HCT116 (cell line): ENCODE data around the gene USP47. TPM values are rescaled to one million over a fixed set of nuclear protein-coding genes. Genes with fewer than 3 reads are reported as not detected.

Experiments
- ATAC-seq: fragments of 200-7000 bp; cut with Tn5 transposase; 2 replicates; pipeline ENCODE4 v1.9.1; 2020; ENCODE audit warnings: mild to moderate bottlenecking, moderate library complexity
- BruUV-seq: library from RNA; stranded (reverse); fragments of 400-500 nt; replicated peaks from 2 replicates; lab custom pipeline; 2021; lab: Mats Ljungman, UMichigan
- CTCF ChIA-PET: fragments of 300-600 bp; sonication (Branson Sonifier 250); formaldehyde crosslinking; loops from one replicate; lab custom pipeline; 2021; ENCODE audit warnings: antibody characterized with exemption; lab: Charles Lee
- POLR2A ChIA-PET: fragments of 300-600, 350-600 bp; sonication (Branson Sonifier 250); formaldehyde crosslinking; loops from one replicate; lab custom pipeline; 2021; ENCODE audit warnings: antibody characterized with exemption; lab: Charles Lee
- RAD21 ChIA-PET, 2 experiments: fragments of 300-600 bp; sonication (Branson Sonifier 250); formaldehyde crosslinking; loops; one replicate each; lab custom pipeline; 2023; ENCODE audit warnings: low total read pairs in 2 of 2; ENCODE audit not compliant: uncharacterized antibody in 2 of 2, unreplicated experiment in 2 of 2, low non-redundant PET in 1 of 2; lab: Charles Lee
- DNase-seq: peaks from one replicate; pipeline ENCODE4 v3.0.0-alpha.2; 2010; ENCODE audit warnings: low read depth, low spot score
- H2AFZ ChIP-seq: fragments of 200-600 bp; shearing (Covaris generic), sonication (generic); 2 replicates; pipeline ENCODE4 v1.6.1; 2017; ENCODE audit warnings: low read depth, mixed run types, mixed read lengths, antibody characterized with exemption, low read length; ENCODE audit not compliant: poor library complexity, severe bottlenecking
- H3K27ac ChIP-seq: 2 replicates; pipeline ENCODE4 v1.5.1; 2012; ENCODE audit warnings: low read depth, low read length
- H3K27me3 ChIP-seq: fragments of 200-600 bp; sonication (generic); 2 replicates; pipeline ENCODE4 v1.6.1; 2016; ENCODE audit warnings: mixed run types, low read length, mixed read lengths; ENCODE audit not compliant: insufficient read depth
- H3K36me3 ChIP-seq, 2 experiments: fragments of 200-500 bp in 1 of 2; fragments of 200-600 bp in 1 of 2; sonication (Bioruptor generic) in 1 of 2; sonication (generic) in 1 of 2; 2 replicates each; pipeline versions ENCODE4 v1.5.1 to v1.6.1; 2014 to 2016; ENCODE audit warnings: low read length in 2 of 2, inconsistent platforms in 1 of 2, mixed read lengths in 1 of 2, mixed run types in 1 of 2; ENCODE audit not compliant: insufficient read depth in 2 of 2, control insufficient read depth in 1 of 2
- H3K4me1 ChIP-seq, 2 experiments: fragments of 200-600 bp in 1 of 2; sonication (generic) in 1 of 2; 2 replicates each; pipeline versions ENCODE4 v1.5.1 to v1.6.1; 2012 to 2017; ENCODE audit warnings: low read length in 2 of 2, inconsistent platforms in 1 of 2, mild to moderate bottlenecking in 1 of 2, mixed read lengths in 1 of 2, mixed run types in 1 of 2, moderate library complexity in 1 of 2; ENCODE audit not compliant: insufficient read depth in 2 of 2, control insufficient read depth in 1 of 2
- H3K4me2 ChIP-seq: fragments of 200-600 bp; sonication (generic); 2 replicates; pipeline ENCODE4 v1.6.1; 2017; ENCODE audit warnings: mixed run types, low read length, mixed read lengths
- H3K4me3 ChIP-seq, 2 experiments: fragments of 200-600 bp in 1 of 2; sonication (generic) in 1 of 2; replicated peaks in 1 of 2; 2 replicates each; pipeline ENCODE4 v1.5.1; 2011 to 2016; ENCODE audit warnings: low read length in 2 of 2, control low read depth in 1 of 2, low read depth in 1 of 2, mild to moderate bottlenecking in 1 of 2, mixed read lengths in 1 of 2, mixed run types in 1 of 2
- H3K79me2 ChIP-seq: fragments of 200-600 bp; sonication (generic); 2 replicates; pipeline ENCODE4 v1.6.1; 2017; ENCODE audit warnings: mild to moderate bottlenecking, mixed run types, low read length, moderate library complexity, mixed read lengths; ENCODE audit not compliant: insufficient read depth
- H3K9ac ChIP-seq: fragments of 200-600 bp; sonication (generic); 2 replicates; pipeline ENCODE4 v1.6.1; 2016; ENCODE audit warnings: low read length, mixed read lengths
- H3K9me2 ChIP-seq: fragments of 200-600 bp; sonication (generic), shearing (Covaris generic); 2 replicates; pipeline ENCODE4 v1.6.1; 2017; ENCODE audit warnings: mixed run types, mild to moderate bottlenecking, moderate library complexity; ENCODE audit not compliant: insufficient read depth
- H3K9me3 ChIP-seq, 2 experiments: fragments of 200-500 bp in 1 of 2; fragments of 200-600 bp in 1 of 2; sonication (Bioruptor generic) in 1 of 2; sonication (generic) in 1 of 2; 2 replicates each; pipeline ENCODE4 v1.6.1; 2014 to 2017; ENCODE audit warnings: low read length in 2 of 2, mixed read lengths in 2 of 2, inconsistent platforms in 1 of 2, low read depth in 1 of 2, mild to moderate bottlenecking in 1 of 2, mixed run types in 1 of 2, moderate library complexity in 1 of 2; ENCODE audit not compliant: control insufficient read depth in 1 of 2, insufficient read depth in 1 of 2
- H4K20me1 ChIP-seq: fragments of 200-600 bp; sonication (generic), shearing (Covaris generic); 2 replicates; pipeline ENCODE4 v1.6.1; 2017; ENCODE audit warnings: mixed run types, mild to moderate bottlenecking, moderate library complexity; ENCODE audit not compliant: insufficient read depth
- CBX3 ChIP-seq: IDR thresholded peaks from 2 replicates; pipeline ENCODE4 v1.6.1; 2012; ENCODE audit warnings: low read depth
- CEBPB ChIP-seq: IDR thresholded peaks from 2 replicates; pipeline ENCODE4 v1.6.1; 2012; ENCODE audit warnings: low read depth
- ELF1 ChIP-seq: IDR thresholded peaks from 2 replicates; pipeline ENCODE4 v1.6.1; 2012; ENCODE audit warnings: low read depth, borderline replicate concordance
- EZH2 ChIP-seq: fragments of 200-600 bp; sonication (generic); IDR thresholded peaks from 2 replicates; pipeline ENCODE4 v1.6.1; 2017; ENCODE audit warnings: antibody characterized with exemption, mixed run types
- EZH2phosphoT487 ChIP-seq: fragments of 200-600 bp; IDR thresholded peaks from 2 replicates; pipeline ENCODE4 v1.6.1; 2018; ENCODE audit warnings: antibody characterized with exemption, borderline replicate concordance
- JUND ChIP-seq: IDR thresholded peaks from 2 replicates; pipeline ENCODE4 v1.6.1; 2012
- POLR2AphosphoS5 ChIP-seq: IDR thresholded peaks from 2 replicates; pipeline ENCODE4 v1.6.1; 2011; ENCODE audit warnings: mild to moderate bottlenecking, low read depth, low read length, moderate library complexity
- SIN3A ChIP-seq: IDR thresholded peaks from 2 replicates; pipeline ENCODE4 v1.6.1; 2012; ENCODE audit warnings: low read depth
- SP1 ChIP-seq: IDR thresholded peaks from 2 replicates; pipeline ENCODE4 v1.6.1; 2012; ENCODE audit warnings: low read depth
- SRF ChIP-seq: IDR thresholded peaks from 2 replicates; pipeline ENCODE4 v1.6.1; 2012; ENCODE audit warnings: low read depth
- TCF7L2 ChIP-seq: IDR thresholded peaks from 2 replicates; pipeline ENCODE4 v1.7.0; 2011; ENCODE audit warnings: borderline replicate concordance, inconsistent platforms; ENCODE audit not compliant: insufficient read depth, insufficient read length; ENCODE audit errors: extremely low read depth
- YY1 ChIP-seq: IDR thresholded peaks from 2 replicates; pipeline ENCODE4 v1.6.1; 2011; ENCODE audit warnings: low read length, low read depth, moderate library complexity, mild to moderate bottlenecking; ENCODE audit not compliant: insufficient replicate concordance; ENCODE audit errors: extremely low read depth
- ZFX ChIP-seq: fragments of 450-650 bp; IDR thresholded peaks from 2 replicates; pipeline ENCODE4 v1.6.1; 2017
- ZNF274 ChIP-seq: fragments of 200-500 bp; sonication (Bioruptor generic); IDR thresholded peaks from 2 replicates; pipeline ENCODE4 v1.6.1; 2014; ENCODE audit warnings: mild to moderate bottlenecking, low read depth, low read length, inconsistent platforms
- intact Hi-C: fragments of 100-400 bp; cut with micrococcal nuclease; formaldehyde crosslinking; loops from 2 replicates; pipeline ENCODE4 v1.10.0; 2022
- total RNA-seq: library from RNA; stranded (reverse); gene quantifications from one replicate; pipeline ENCODE4 v1.2.1, GENCODE V29; 2021; ENCODE audit not compliant: unreplicated experiment
- TF ChIP-seq, protein P1 (sequence below): IDR thresholded peaks from 2 replicates; pipeline ENCODE4 v1.6.1; 2012; ENCODE audit warnings: low read depth
- TF ChIP-seq, protein P2 (sequence below): IDR thresholded peaks from 2 replicates; pipeline ENCODE4 v1.6.1; 2012
- TF ChIP-seq, protein P3 (sequence below): IDR thresholded peaks from 2 replicates; pipeline ENCODE4 v1.6.1; 2011; ENCODE audit warnings: mild to moderate bottlenecking, low read length, moderate library complexity; ENCODE audit not compliant: insufficient replicate concordance; ENCODE audit errors: extremely low read depth
- TF ChIP-seq, protein P4 (sequence below), 3 experiments: fragments of 200-600 bp in 1 of 3; sonication (generic) in 1 of 3; IDR thresholded peaks in 2 of 3; conservative IDR thresholded peaks in 1 of 3; 2 replicates each; pipeline ENCODE4 v1.5.1; 2012 to 2017; ENCODE audit warnings: low read depth in 2 of 3, low read length in 2 of 3, antibody characterized with exemption in 1 of 3, borderline replicate concordance in 1 of 3, control low read depth in 1 of 3, mild to moderate bottlenecking in 1 of 3, mixed read lengths in 1 of 3, mixed run types in 1 of 3, moderate library complexity in 1 of 3; ENCODE audit not compliant: insufficient read depth in 1 of 3
- TF ChIP-seq, protein P5 (sequence below): IDR thresholded peaks from 2 replicates; pipeline ENCODE4 v1.6.1; 2012

The USP47 gene
- total RNA-seq, 1 experiment from 2014 or later, result 18.9 TPM

DNA sequence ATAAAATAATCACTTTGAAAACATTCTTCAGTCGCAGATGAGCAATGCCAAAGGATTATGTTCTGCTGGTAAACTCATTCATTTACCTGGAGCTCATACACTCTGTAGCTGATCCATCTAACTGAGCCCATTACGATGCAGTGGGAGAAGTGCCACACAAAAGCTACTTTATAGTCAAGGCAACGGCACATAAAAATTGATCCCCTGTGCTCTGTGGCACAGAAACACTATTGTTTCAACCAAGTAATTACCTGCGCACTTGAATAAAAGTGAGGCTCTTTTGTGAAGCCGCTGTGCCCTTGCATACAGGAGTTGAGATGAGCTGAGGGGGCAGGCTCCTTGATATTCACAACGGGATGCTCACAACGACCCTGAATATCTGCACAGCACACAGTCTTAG is 159.4 kb downstream of the USP47 start (continued):
- TF ChIP-seq, protein P1, sequence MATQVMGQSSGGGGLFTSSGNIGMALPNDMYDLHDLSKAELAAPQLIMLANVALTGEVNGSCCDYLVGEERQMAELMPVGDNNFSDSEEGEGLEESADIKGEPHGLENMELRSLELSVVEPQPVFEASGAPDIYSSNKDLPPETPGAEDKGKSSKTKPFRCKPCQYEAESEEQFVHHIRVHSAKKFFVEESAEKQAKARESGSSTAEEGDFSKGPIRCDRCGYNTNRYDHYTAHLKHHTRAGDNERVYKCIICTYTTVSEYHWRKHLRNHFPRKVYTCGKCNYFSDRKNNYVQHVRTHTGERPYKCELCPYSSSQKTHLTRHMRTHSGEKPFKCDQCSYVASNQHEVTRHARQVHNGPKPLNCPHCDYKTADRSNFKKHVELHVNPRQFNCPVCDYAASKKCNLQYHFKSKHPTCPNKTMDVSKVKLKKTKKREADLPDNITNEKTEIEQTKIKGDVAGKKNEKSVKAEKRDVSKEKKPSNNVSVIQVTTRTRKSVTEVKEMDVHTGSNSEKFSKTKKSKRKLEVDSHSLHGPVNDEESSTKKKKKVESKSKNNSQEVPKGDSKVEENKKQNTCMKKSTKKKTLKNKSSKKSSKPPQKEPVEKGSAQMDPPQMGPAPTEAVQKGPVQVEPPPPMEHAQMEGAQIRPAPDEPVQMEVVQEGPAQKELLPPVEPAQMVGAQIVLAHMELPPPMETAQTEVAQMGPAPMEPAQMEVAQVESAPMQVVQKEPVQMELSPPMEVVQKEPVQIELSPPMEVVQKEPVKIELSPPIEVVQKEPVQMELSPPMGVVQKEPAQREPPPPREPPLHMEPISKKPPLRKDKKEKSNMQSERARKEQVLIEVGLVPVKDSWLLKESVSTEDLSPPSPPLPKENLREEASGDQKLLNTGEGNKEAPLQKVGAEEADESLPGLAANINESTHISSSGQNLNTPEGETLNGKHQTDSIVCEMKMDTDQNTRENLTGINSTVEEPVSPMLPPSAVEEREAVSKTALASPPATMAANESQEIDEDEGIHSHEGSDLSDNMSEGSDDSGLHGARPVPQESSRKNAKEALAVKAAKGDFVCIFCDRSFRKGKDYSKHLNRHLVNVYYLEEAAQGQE, result no peak
- TF ChIP-seq YY1 (no peak), ZFX (no peak), CEBPB (no peak), EZH2 (no peak), JUND (no peak)
- TF ChIP-seq, protein P2, sequence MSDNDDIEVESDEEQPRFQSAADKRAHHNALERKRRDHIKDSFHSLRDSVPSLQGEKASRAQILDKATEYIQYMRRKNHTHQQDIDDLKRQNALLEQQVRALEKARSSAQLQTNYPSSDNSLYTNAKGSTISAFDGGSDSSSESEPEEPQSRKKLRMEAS, result no peak

DNA sequence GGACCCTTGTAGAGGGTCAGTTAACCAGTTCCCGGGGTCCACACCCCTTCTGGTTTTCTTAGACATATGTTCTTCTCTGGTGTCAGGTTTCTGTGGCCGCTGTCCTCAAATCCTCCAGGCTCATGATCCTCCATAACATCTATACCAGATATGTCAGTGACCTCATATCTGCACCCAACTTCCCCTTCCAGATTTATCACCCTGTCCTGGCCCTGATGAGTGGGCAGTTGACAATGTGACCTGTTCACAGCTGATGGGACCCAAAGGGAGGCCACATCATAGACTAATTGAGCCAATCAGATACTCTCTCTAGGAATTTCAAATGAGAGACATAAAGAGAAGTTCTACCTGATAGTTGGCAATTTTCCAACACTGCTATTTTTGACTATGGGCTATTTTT is 161.6 kb downstream of the USP47 start:
- no peaks in the 10 kb centered on the region for H4K20me1 ChIP-seq
- no TSS peak for BruUV-seq
- no peaks in the 10 kb centered on the region for H3K9me3 ChIP-seq
- no peak overlapping the region for H3K27ac ChIP-seq
- ChIA-PET CTCF (no interaction called here), POLR2A (no interaction called here), RAD21 (no interaction called here)
- no peaks in the 10 kb centered on the region for H3K79me2 ChIP-seq
- no peak overlapping the region for H3K9ac ChIP-seq
- no peak for ATAC-seq
- intact Hi-C loops, result no loop called here
- no peak for DNase-seq
- no peaks in the 10 kb centered on the region for H3K27me3 ChIP-seq
- H3K36me3 ChIP-seq, result no peaks in the 10 kb centered on the region
- no peak overlapping the region for H3K4me2 ChIP-seq
- no peak overlapping the region for H2AFZ ChIP-seq
- H3K4me1 ChIP-seq, result peaks cover 0 to 9% of the 10 kb centered on the region in 2 experiments; a peak in 2 of 4 replicates
- H3K9me2 ChIP-seq, result no peaks in the 10 kb centered on the region
- no peak overlapping the region for H3K4me3 ChIP-seq
- TF ChIP-seq SP1 (no peak), CBX3 (no peak), POLR2AphosphoS5 (no peak), ELF1 (no peak), SRF (no peak), EZH2 (no peak), EZH2phosphoT487 (no peak), SIN3A (no peak), TCF7L2 (no peak), ZNF274 (no peak), JUND (no peak), CEBPB (no peak), YY1 (no peak)
- TF ChIP-seq, protein P3, sequence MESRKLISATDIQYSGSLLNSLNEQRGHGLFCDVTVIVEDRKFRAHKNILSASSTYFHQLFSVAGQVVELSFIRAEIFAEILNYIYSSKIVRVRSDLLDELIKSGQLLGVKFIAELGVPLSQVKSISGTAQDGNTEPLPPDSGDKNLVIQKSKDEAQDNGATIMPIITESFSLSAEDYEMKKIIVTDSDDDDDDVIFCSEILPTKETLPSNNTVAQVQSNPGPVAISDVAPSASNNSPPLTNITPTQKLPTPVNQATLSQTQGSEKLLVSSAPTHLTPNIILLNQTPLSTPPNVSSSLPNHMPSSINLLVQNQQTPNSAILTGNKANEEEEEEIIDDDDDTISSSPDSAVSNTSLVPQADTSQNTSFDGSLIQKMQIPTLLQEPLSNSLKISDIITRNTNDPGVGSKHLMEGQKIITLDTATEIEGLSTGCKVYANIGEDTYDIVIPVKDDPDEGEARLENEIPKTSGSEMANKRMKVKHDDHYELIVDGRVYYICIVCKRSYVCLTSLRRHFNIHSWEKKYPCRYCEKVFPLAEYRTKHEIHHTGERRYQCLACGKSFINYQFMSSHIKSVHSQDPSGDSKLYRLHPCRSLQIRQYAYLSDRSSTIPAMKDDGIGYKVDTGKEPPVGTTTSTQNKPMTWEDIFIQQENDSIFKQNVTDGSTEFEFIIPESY, result no peak
- TF ChIP-seq, protein P4, sequence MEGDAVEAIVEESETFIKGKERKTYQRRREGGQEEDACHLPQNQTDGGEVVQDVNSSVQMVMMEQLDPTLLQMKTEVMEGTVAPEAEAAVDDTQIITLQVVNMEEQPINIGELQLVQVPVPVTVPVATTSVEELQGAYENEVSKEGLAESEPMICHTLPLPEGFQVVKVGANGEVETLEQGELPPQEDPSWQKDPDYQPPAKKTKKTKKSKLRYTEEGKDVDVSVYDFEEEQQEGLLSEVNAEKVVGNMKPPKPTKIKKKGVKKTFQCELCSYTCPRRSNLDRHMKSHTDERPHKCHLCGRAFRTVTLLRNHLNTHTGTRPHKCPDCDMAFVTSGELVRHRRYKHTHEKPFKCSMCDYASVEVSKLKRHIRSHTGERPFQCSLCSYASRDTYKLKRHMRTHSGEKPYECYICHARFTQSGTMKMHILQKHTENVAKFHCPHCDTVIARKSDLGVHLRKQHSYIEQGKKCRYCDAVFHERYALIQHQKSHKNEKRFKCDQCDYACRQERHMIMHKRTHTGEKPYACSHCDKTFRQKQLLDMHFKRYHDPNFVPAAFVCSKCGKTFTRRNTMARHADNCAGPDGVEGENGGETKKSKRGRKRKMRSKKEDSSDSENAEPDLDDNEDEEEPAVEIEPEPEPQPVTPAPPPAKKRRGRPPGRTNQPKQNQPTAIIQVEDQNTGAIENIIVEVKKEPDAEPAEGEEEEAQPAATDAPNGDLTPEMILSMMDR (IDR thresholded peaks at IDR 0.05 in 2 of 3, conservative IDR thresholded peaks at IDR 0.05 in 1 of 3; ENCODE audit: borderline replicate concordance in 1 of 3, insufficient read depth in 1 of 3, low read depth in 2 of 3, low read length in 2 of 3), result no peak
- TF ChIP-seq, protein P5, sequence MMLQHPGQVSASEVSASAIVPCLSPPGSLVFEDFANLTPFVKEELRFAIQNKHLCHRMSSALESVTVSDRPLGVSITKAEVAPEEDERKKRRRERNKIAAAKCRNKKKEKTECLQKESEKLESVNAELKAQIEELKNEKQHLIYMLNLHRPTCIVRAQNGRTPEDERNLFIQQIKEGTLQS, result no peak
